OCI-LY3 (cell line): ENCODE results near the gene SERINC1.
A peak's percentile ranks its signal among the peaks of the same experiment; 100 is the strongest.
"Not testable (repeated sequence)": the region's sequence is repeated elsewhere in the genome, so short reads cannot be mapped to it uniquely, and the experiment has no call there.

Source experiments
- H2AFZ ChIP-seq: fragments of 200-600, 300-600 bp; shearing (Covaris generic); 2 replicates; pipeline ENCODE4 v1.6.0; 2014; ENCODE audit warnings: antibody characterized with exemption, low read depth, low read length
- H3K27ac ChIP-seq: fragments of 200-600, 300-600 bp; sonication (generic); 2 replicates; pipeline ENCODE4 v1.5.1; 2014; ENCODE audit warnings: mild to moderate bottlenecking, low read length, moderate library complexity, mixed read lengths
- H3K27me3 ChIP-seq: fragments of 200-600, 300-600 bp; sonication (generic); 2 replicates; pipeline ENCODE4 v1.6.1; 2014; ENCODE audit warnings: low read depth, low read length, mixed read lengths
- H3K36me3 ChIP-seq: fragments of 200-600, 300-600 bp; sonication (generic); replicated peaks from 2 replicates; pipeline ENCODE3; 2014; ENCODE audit warnings: low read depth, low read length, mixed read lengths
- H3K4me1 ChIP-seq: fragments of 300-600, 200-600 bp; sonication (generic); 2 replicates; pipeline ENCODE4 v1.6.1; 2014; ENCODE audit warnings: low read length, mixed read lengths
- H3K4me2 ChIP-seq: fragments of 200-600, 300-600 bp; sonication (generic); 2 replicates; pipeline ENCODE4 v1.6.1; 2014; ENCODE audit warnings: low read length, mixed read lengths
- H3K4me3 ChIP-seq: fragments of 300-600, 200-600 bp; sonication (generic); 2 replicates; pipeline ENCODE4 v1.5.1; 2014; ENCODE audit warnings: antibody characterized with exemption, mild to moderate bottlenecking, low read length, moderate library complexity
- H3K79me2 ChIP-seq: fragments of 300-600, 200-600 bp; shearing (Covaris generic); 2 replicates; pipeline ENCODE4 v1.6.1; 2014; ENCODE audit warnings: mild to moderate bottlenecking, low read length, mixed read lengths
- H3K9ac ChIP-seq: fragments of 300-600, 200-600 bp; shearing (Covaris generic); 2 replicates; pipeline ENCODE4 v1.6.0; 2014; ENCODE audit warnings: mild to moderate bottlenecking, low read length, moderate library complexity
- H3K9me3 ChIP-seq: fragments of 200-600, 300-600 bp; shearing (Covaris generic); 2 replicates; pipeline ENCODE4 v1.6.1; 2014; ENCODE audit warnings: low read length, mixed read lengths; ENCODE audit not compliant: insufficient read depth
- H4K20me1 ChIP-seq: fragments of 200-600, 300-600 bp; sonication (generic); 2 replicates; pipeline ENCODE4 v1.6.1; 2016; ENCODE audit warnings: low read length, mixed read lengths; ENCODE audit not compliant: insufficient read depth
- EZH2phosphoT487 ChIP-seq: fragments of 200-600 bp; shearing (Covaris generic); IDR thresholded peaks from 2 replicates; pipeline ENCODE4 v1.6.1; 2018; ENCODE audit warnings: antibody characterized with exemption, mixed run types, low read depth
- TF ChIP-seq, protein P1 (sequence below): fragments of 200-600, 300-600 bp; sonication (generic); IDR thresholded peaks from 2 replicates; pipeline ENCODE4 v1.5.1; 2014; ENCODE audit warnings: antibody characterized with exemption, low read length, low read depth

The SERINC1 gene

DNA sequence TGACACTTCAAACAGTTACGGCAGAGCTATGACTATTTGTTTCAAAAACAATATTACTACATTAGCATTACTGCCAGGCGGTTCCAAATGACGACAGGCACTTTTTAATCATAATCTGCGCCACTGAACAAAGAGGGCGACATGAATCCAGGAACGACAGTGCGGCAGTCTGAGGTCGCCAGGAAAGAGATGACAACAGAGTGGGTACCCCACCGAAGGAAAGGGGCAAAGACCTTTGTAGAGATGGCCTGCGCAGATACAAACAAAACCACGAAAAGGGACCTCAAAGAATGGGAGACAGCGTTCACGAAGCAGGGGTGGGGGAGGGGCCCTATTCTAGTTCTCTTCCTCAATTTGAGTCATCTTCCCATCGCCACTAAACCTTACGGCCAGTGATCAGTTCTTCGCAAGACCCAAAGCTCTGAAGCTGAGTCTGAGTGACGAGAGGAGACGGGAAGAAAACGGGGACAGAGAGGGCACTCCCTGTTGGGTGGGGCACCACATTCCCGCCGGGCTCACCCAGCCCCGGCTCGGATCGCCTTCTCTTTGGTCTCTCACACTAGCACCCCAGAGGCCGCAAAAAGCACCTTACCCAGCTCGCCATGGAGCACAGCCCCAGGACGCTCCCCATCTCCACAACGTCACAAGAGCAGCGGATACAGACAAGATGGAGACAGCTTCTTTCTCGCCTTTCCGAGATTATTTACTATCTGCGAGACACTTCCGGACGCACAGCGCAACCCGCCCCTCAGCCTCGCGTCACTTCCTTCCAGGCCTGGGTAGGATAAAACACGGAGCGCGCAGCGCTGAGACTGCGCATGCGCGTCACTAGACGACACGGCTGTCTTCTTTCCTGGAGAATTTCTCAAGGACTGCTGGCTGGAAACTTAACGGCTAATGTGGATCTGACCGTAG, at the start of gene SERINC1:
TSS of gene SERINC1 (minus strand) at position 701 of the 915 bp plus-strand sequence. CDS start at position 631, 70 bp downstream.
- H3K4me3 ChIP-seq, result peak within 1 kb of the TSS; percentile 97
- H3K79me2 ChIP-seq, result peaks cover 53% of the 10 kb centered on the region
- H3K27ac ChIP-seq, result peak within 1 kb of the TSS; percentile 70
- H3K27me3 ChIP-seq, result no peaks in the 10 kb centered on the region
- H4K20me1 ChIP-seq, result peaks cover 27% of the 10 kb centered on the region
- no peaks in the 10 kb centered on the region for H3K9me3 ChIP-seq
- H3K4me2 ChIP-seq, result peak within 1 kb of the TSS; percentile 95
- H3K9ac ChIP-seq, result peak within 1 kb of the TSS; percentile 86
- H2AFZ ChIP-seq, result peak within 1 kb of the TSS; percentile 98
- peaks cover 9% of the 10 kb centered on the region; the same call in 1 of the 2 replicates for H3K4me1 ChIP-seq
- TF ChIP-seq, protein P1, sequence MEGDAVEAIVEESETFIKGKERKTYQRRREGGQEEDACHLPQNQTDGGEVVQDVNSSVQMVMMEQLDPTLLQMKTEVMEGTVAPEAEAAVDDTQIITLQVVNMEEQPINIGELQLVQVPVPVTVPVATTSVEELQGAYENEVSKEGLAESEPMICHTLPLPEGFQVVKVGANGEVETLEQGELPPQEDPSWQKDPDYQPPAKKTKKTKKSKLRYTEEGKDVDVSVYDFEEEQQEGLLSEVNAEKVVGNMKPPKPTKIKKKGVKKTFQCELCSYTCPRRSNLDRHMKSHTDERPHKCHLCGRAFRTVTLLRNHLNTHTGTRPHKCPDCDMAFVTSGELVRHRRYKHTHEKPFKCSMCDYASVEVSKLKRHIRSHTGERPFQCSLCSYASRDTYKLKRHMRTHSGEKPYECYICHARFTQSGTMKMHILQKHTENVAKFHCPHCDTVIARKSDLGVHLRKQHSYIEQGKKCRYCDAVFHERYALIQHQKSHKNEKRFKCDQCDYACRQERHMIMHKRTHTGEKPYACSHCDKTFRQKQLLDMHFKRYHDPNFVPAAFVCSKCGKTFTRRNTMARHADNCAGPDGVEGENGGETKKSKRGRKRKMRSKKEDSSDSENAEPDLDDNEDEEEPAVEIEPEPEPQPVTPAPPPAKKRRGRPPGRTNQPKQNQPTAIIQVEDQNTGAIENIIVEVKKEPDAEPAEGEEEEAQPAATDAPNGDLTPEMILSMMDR, result no peak
- TF ChIP-seq EZH2phosphoT487, result no peak
- H3K36me3 ChIP-seq, result no peaks in the 10 kb centered on the region

DNA sequence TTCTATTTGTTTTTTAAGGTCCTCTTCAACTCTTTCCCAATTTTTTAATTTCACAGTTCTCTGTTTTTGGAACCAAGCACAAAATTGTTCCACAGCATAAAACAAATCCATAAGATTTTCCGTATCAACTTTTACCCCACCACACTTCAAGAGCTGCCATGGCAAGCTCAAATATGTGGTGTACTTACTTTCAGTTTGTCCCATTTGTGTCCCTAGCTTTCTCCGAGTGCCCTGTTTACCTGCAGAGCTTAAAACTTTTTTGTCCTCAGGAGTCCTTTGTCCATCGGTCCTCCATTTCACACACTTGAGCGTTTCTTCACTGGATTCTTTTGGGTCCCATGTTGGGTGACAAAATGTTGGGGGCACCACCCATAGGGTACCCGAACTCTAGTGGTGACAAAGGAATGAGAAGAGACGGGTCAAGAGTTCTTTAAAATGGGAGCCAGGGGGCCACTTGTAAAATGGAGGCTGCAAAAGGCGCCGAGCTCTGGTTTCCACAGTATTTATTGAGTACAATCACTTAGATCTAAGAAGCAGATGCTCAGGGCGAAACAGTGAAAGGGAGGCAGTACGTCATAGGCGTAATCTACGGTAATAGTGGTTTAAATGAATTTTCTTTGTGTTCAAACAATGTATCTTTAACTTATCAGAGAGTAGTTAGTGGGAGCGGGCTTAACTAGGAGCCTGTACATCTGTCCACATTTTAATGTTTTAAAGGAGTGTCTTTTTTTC, 39.8 kb upstream of the SERINC1 start:
- H3K27me3 ChIP-seq, result no peaks in the 10 kb centered on the region
- H3K79me2 ChIP-seq, result no peaks in the 10 kb centered on the region
- no peak overlapping the region for H3K4me2 ChIP-seq
- H2AFZ ChIP-seq, result no peak overlapping the region
- H3K4me3 ChIP-seq, result no peak overlapping the region
- TF ChIP-seq, protein P1, result no peak
- TF ChIP-seq EZH2phosphoT487, result no peak
- H3K9me3 ChIP-seq, result no peaks in the 10 kb centered on the region
- H3K27ac ChIP-seq, result no peak overlapping the region
- H3K36me3 ChIP-seq, result no peaks in the 10 kb centered on the region
- no peak overlapping the region for H3K9ac ChIP-seq
- no peaks in the 10 kb centered on the region for H4K20me1 ChIP-seq
- H3K4me1 ChIP-seq, result no peaks in the 10 kb centered on the region

DNA sequence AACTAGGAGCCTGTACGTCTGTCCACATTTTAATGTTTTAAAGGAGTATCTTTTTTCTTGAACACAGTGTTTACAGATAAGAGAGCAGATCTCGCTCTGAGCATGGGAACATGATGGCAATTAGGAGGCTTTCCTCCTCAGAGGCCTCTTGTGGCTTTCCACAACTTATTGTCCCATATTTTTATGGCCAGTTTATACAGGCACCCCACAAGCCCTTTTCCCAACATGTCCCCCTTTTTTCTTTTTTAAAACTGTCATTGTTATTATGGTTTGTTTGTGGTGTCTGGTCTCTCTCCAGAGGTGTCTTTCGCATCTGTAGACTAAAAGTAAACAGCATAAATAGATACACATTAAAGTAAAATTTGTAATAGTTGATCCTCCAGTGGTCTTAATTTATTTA, 33.6 kb upstream of the SERINC1 start:
- not testable (repeated sequence) for H3K27me3 ChIP-seq, H3K4me2 ChIP-seq, H4K20me1 ChIP-seq, H3K36me3 ChIP-seq, H3K4me3 ChIP-seq, H3K79me2 ChIP-seq, H3K9ac ChIP-seq, H3K27ac ChIP-seq, H3K9me3 ChIP-seq, H2AFZ ChIP-seq, H3K4me1 ChIP-seq

DNA sequence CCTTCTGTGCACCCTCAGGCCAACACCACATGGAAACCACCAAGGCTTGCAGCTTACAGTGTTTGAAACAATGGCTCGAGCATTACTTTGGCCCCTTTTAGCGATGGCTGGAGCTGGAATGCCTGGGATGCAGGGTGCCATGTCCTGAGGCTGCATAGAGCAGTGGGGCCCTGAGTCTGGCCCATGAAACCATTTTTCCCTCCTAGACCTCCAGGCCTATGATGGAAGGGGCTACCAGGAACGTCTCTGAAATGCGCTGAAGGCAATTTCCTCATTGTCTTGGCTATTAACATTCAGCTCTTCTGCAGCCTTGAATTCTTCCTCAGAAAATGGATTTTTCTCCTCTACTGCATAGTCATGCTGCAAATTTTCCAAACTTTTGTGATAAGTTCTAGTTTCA, 29.9 kb upstream of the SERINC1 start:
- H3K9me3 ChIP-seq, result no peaks in the 10 kb centered on the region
- H3K4me3 ChIP-seq, result no peak overlapping the region
- no peaks in the 10 kb centered on the region for H3K27me3 ChIP-seq
- TF ChIP-seq EZH2phosphoT487, result no peak
- TF ChIP-seq, protein P1, result no peak
- H3K36me3 ChIP-seq, result no peaks in the 10 kb centered on the region
- no peak overlapping the region for H3K9ac ChIP-seq
- H3K4me2 ChIP-seq, result no peak overlapping the region
- no peaks in the 10 kb centered on the region for H3K4me1 ChIP-seq
- no peak overlapping the region for H2AFZ ChIP-seq
- H3K27ac ChIP-seq, result no peak overlapping the region
- H4K20me1 ChIP-seq, result no peaks in the 10 kb centered on the region
- H3K79me2 ChIP-seq, result no peaks in the 10 kb centered on the region
